ENCODE data around the gene TRIM39. TPM values are rescaled to one million over a fixed set of nuclear protein-coding genes. Genes with fewer than 3 reads are reported as not detected.

TRIM39 gene
- total and polyA plus RNA-seq, 9 of the 15 experiments (the other 6 are each of a cell fraction or from before 2014, with no cell fraction given): 5.6 to 17.7 (median 12.8) TPM

- TF ChIP-seq ZNF592 (IDR thresholded peaks at IDR 0.05): 0 out of 2 replicates have a peak, but pooled peaks have one; percentile 46
- no peak for TF ChIP-seq SMAD1 (IDR thresholded peaks at IDR 0.05; ENCODE audit: low read depth, low read length, partially characterized antibody)
- no peak for TF ChIP-seq ZC3H8 (IDR thresholded peaks at IDR 0.05)
- no peak for TF ChIP-seq TSC22D4 (tag; IDR thresholded peaks at IDR 0.05)
- TF ChIP-seq GATA2 (CRISPR knock-in tag; IDR thresholded peaks at IDR 0.05): peak; percentile 39; the same call in 1 of the 2 replicates
- no peak for TF ChIP-seq MECOM (CRISPR knock-in tag; IDR thresholded peaks at IDR 0.05)
- no peak for TF ChIP-seq MAFF (IDR thresholded peaks at IDR 0.05; ENCODE audit: low read length)
- TF ChIP-seq SMAD4 (CRISPR knock-in tag; conservative IDR thresholded peaks at IDR 0.05): no peak
- TF ChIP-seq ZNF398 (CRISPR knock-in tag; IDR thresholded peaks at IDR 0.05): no peak
- 0 out of 2 replicates have a peak, but pooled peaks have one; percentile 32 for TF ChIP-seq ZNF644 (tag; IDR thresholded peaks at IDR 0.05; ENCODE audit: low read depth)
- TF ChIP-seq TAL1 (IDR thresholded peaks at IDR 0.05): peak; percentile 49; the same call in 1 of the 2 replicates
- peak; percentile 57; the same call in 1 of the 2 replicates for TF ChIP-seq ARID3A (IDR thresholded peaks at IDR 0.05; ENCODE audit: borderline replicate concordance, low read depth, low read length)
- no peak for TF ChIP-seq SMAD2 (IDR thresholded peaks at IDR 0.05; ENCODE audit: low read depth, low read length)
- TF ChIP-seq SRSF1 (IDR thresholded peaks at IDR 0.05; ENCODE audit: low read depth, low read length): no peak
- TF ChIP-seq DPF2 (IDR thresholded peaks at IDR 0.05): peak; percentile 94
- no peak for TF ChIP-seq ZFP91 (CRISPR knock-in tag; IDR thresholded peaks at IDR 0.05)
- no peak for TF ChIP-seq ZNF655 (CRISPR knock-in tag; IDR thresholded peaks at IDR 0.05)
- peak in 1 of 2 experiments; percentile 72; a peak in 1 of 4 replicates for TF ChIP-seq FOXK2 (conservative IDR thresholded peaks at IDR 0.05 in 1 of 2, IDR thresholded peaks at IDR 0.05 in 1 of 2; ENCODE audit: low read depth in 2 of 2)
- TF ChIP-seq STAT5A (IDR thresholded peaks at IDR 0.05; ENCODE audit: borderline replicate concordance, low read length): no peak
These were observed 13.9 kb downstream of the TRIM39 start (continued) for GRCh38 chr6:30340589-30341054.
